Measurements from ENCODE around the gene FATE1. TPM values are rescaled to one million over a fixed set of nuclear protein-coding genes. Genes with fewer than 3 reads are reported as not detected.

Gene FATE1
- total and polyA plus RNA-seq, 2 of the 8 experiments (the other 6 are each of a cell fraction or from before 2014, with no cell fraction given) = 0.12 TPM; not detected in 1

- no peak for TF ChIP-seq MAX (IDR thresholded peaks at IDR 0.05)
- TF ChIP-seq ATF3 (IDR thresholded peaks at IDR 0.05; ENCODE audit: insufficient read depth, low read depth, low read length) = no peak
- TF ChIP-seq CREB1 (IDR thresholded peaks at IDR 0.05) = no peak
- TF ChIP-seq NRF1 (IDR thresholded peaks at IDR 0.05; ENCODE audit: low read depth, low read length) = no peak
- TF ChIP-seq RNF2 (IDR thresholded peaks at IDR 0.05; ENCODE audit: borderline replicate concordance, low read depth, low read length, missing control alignments, poor library complexity, severe bottlenecking) = no peak
- TF ChIP-seq, protein P1, sequence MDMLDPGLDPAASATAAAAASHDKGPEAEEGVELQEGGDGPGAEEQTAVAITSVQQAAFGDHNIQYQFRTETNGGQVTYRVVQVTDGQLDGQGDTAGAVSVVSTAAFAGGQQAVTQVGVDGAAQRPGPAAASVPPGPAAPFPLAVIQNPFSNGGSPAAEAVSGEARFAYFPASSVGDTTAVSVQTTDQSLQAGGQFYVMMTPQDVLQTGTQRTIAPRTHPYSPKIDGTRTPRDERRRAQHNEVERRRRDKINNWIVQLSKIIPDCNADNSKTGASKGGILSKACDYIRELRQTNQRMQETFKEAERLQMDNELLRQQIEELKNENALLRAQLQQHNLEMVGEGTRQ (IDR thresholded peaks at IDR 0.05; ENCODE audit: low read length) = no peak
- no peak for TF ChIP-seq POLR2A (IDR thresholded peaks at IDR 0.05; ENCODE audit: control extremely low read depth in 1 of 2, low read depth in 2 of 2, low read length in 2 of 2)
These were observed 38.9 kb downstream of the FATE1 start (continued) for GRCh38 chrX:151754641-151755215.

Data from H1 (cell line).